ENCODE measurements around the gene WDR62. TPM values are rescaled to one million over a fixed set of nuclear protein-coding genes. Genes with fewer than 3 reads are reported as not detected.

WDR62 gene
- total RNA-seq (2022) = 30.6 and 32.9 TPM in 2 replicates
- percentile 66 among the genes with signal in this experiment for Bru-seq, nascent RNA
- percentile 70 among the genes with signal in this experiment for BruChase-seq, experiment 1, labeled RNA remaining after a 2-hour chase
- BruChase-seq, experiment 2, labeled RNA remaining after a 6-hour chase = percentile 71 among the genes with signal in this experiment
- long read RNA-seq, full-length matches to known transcripts = 10 of 47 reads
- long read RNA-seq, partial matches to known transcripts = 20 of 47 reads
- long read RNA-seq, other reads (novel, unspliced or antisense) = 17 of 47 reads

DNA sequence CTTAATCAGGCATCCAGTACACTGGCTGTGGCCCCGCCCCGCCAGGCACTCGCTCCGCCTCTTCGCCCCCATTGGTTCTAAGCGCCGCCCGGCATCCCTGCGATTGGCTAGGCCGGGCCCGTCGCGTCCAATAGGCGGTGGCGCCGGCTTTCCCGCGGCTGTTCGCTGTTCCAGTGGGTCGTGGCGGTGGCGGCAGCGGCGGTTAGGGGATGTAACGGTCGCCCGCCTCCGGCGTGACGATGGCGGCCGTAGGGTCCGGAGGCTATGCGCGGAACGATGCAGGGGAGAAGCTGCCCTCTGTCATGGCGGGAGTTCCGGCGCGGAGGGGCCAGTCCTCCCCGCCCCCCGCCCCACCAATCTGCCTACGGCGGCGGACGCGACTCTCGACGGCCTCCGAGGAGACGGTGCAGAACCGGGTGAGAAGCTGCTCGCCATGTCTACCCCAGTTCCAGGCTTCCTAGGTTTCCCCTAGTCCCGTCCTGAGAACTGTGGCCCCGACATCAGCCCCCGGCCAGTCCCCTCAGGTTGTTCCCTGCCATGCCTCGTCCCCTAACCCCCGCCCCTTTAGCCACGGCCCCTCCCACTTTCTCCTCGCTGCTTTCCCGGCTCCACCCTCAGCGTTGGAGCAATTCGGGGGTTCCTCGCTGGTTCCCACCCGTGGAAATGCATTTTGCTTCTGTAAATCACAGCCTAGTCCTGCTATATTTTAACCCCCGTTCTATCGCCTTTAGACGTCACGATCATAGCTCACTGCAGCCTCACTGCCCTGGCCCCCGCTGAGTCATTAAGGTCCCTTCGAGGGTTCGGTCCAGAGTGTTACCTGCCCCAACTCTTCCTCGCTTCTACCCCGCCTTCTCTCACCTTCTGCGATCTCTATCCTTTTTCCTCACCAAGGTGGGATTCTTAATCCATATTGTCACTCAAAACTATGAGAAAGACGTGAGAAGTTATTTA lies at the start of gene WDR62:
Gene WDR62, plus strand, starts transcription at position 165 of the 954 bp plus-strand sequence. Its CDS starts 75 bp downstream, at position 240.
- Mint-ChIP-seq H3K4me3 (ENCODE audit: unreplicated experiment) (peak within 1 kb of the TSS; percentile 88), H3K9me3 (ENCODE audit: unreplicated experiment) (no peaks in the 10 kb centered on the region), H3K27me3 (ENCODE audit: insufficient read depth, unreplicated experiment) (no peaks in the 10 kb centered on the region), H3K27ac (ENCODE audit: unreplicated experiment) (peak within 1 kb of the TSS; percentile 82), H3K36me3 (ENCODE audit: insufficient read depth, unreplicated experiment) (peaks cover 47% of the 10 kb centered on the region), H3K4me1 (ENCODE audit: low read depth, unreplicated experiment) (peaks cover 29% of the 10 kb centered on the region)
- no peaks in the 10 kb centered on the region for H3K27me3 ChIP-seq (replicated peaks; ENCODE audit: control insufficient read depth, insufficient read depth, low read length)
- CTCF ChIA-PET = interaction anchor here (0.5 to 1.1 kb wide), 6 partner anchors 41 to 97 kb away, joined by 3 to 6 read pairs (median 5); partner anchors contain the start of gene ALKBH6
- no peaks in the 10 kb centered on the region for H3K9me3 ChIP-seq
- TF ChIP-seq, protein P1, sequence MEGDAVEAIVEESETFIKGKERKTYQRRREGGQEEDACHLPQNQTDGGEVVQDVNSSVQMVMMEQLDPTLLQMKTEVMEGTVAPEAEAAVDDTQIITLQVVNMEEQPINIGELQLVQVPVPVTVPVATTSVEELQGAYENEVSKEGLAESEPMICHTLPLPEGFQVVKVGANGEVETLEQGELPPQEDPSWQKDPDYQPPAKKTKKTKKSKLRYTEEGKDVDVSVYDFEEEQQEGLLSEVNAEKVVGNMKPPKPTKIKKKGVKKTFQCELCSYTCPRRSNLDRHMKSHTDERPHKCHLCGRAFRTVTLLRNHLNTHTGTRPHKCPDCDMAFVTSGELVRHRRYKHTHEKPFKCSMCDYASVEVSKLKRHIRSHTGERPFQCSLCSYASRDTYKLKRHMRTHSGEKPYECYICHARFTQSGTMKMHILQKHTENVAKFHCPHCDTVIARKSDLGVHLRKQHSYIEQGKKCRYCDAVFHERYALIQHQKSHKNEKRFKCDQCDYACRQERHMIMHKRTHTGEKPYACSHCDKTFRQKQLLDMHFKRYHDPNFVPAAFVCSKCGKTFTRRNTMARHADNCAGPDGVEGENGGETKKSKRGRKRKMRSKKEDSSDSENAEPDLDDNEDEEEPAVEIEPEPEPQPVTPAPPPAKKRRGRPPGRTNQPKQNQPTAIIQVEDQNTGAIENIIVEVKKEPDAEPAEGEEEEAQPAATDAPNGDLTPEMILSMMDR (IDR thresholded peaks at IDR 0.05; ENCODE audit: insufficient read depth in 1 of 2, low read depth in 1 of 2, low read length in 1 of 2, severe bottlenecking in 1 of 2, unreplicated experiment in 1 of 2) = no peak
- DNase-seq = peak; percentile 95 to 97
- H3K4me3 ChIP-seq (ENCODE audit: low read depth, low read length) = peak within 1 kb of the TSS; percentile 61
- BruUV-seq (replicated peaks) = no TSS peak
- peaks cover 25% of the 10 kb centered on the region; the same call in 1 of the 2 replicates for H3K4me1 ChIP-seq
- intact Hi-C loops (cut with micrococcal nuclease; ENCODE audit: unreplicated experiment) = loop anchor here (1.0 to 5.0 kb wide), 9 partner anchors 13 to 353 kb away; partner anchors contain the start of genes ALKBH6, HSPB6, SDHAF1 and SYNE4
- POLR2A ChIA-PET = interaction anchor here (0.5 to 1.7 kb wide), 8 partner anchors 8 to 307 kb away, joined by 3 to 15 read pairs (median 4); partner anchors contain the start of genes ALKBH6, LIN37, POLR2I and SYNE4
- peaks cover 1% of the 10 kb centered on the region for H3K36me3 ChIP-seq (ENCODE audit: control insufficient read depth, insufficient read depth, low read length)

DNA sequence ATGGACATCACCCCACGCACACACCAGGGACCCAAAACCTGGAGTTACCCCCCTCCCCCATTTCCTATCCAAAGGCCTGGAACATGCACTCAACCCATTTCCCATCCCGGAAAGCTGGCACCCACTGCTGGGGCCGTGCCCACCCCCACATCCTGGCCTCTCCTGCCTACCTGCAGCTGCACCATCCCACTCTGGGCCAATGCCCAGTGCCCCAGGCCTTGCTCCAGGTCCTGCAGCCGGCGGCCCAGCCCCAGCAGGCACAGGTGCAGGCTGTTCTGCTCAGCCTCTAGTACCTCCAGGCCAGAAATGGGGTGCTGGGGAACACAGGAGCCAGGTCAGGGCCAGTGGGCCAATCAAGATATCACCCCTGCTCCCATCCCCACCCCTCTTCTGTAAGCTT lies 47.7 kb upstream of the WDR62 start:
- CTCF ChIA-PET = interaction anchor here (1.0 kb wide), 1 partner anchor 16 kb away, joined by 4 read pairs; no protein-coding TSS in a partner anchor
- POLR2A ChIA-PET = no interaction called here
- Histone ChIP-seq H3K27me3 (replicated peaks; ENCODE audit: control insufficient read depth, insufficient read depth, low read length) (no peaks in the 10 kb centered on the region), H3K36me3 (ENCODE audit: control insufficient read depth, insufficient read depth, low read length) (peaks cover 2% of the 10 kb centered on the region), H3K4me3 (ENCODE audit: low read depth, low read length) (no peak overlapping the region), H3K4me1 (peaks cover 5% of the 10 kb centered on the region; the same call in 1 of the 2 replicates), H3K9me3 (no peaks in the 10 kb centered on the region)
- H3K27me3 Mint-ChIP-seq (ENCODE audit: insufficient read depth, unreplicated experiment) = no peaks in the 10 kb centered on the region
- H3K9me3 Mint-ChIP-seq (ENCODE audit: unreplicated experiment) = no peaks in the 10 kb centered on the region
- TF ChIP-seq, protein P1 (IDR thresholded peaks at IDR 0.05; ENCODE audit: insufficient read depth in 1 of 2, low read depth in 1 of 2, low read length in 1 of 2, severe bottlenecking in 1 of 2, unreplicated experiment in 1 of 2) = no peak
- BruUV-seq (replicated peaks) = no TSS peak
- H3K27ac Mint-ChIP-seq (ENCODE audit: unreplicated experiment) = no peak overlapping the region
- H3K4me3 Mint-ChIP-seq (ENCODE audit: unreplicated experiment) = peak overlapping the region; percentile 89
- peaks cover 15% of the 10 kb centered on the region for H3K4me1 Mint-ChIP-seq (ENCODE audit: low read depth, unreplicated experiment)
- peaks cover 31% of the 10 kb centered on the region for H3K36me3 Mint-ChIP-seq (ENCODE audit: insufficient read depth, unreplicated experiment)
- intact Hi-C loops (cut with micrococcal nuclease; ENCODE audit: unreplicated experiment) = no loop called here
- no peak for DNase-seq

Measured in Caco-2 (cell line).